Measurements from ENCODE around the gene ATP2B2.

- no peak for TF ChIP-seq EZH2 (IDR thresholded peaks at IDR 0.05; ENCODE audit: borderline replicate concordance, insufficient read depth, low read depth, low read length, poor library complexity, severe bottlenecking)
- TF ChIP-seq CTCF (IDR thresholded peaks at IDR 0.05), result no peak
Measured at GRCh38 chr3:10453431-10454163, 51.8 kb downstream of the ATP2B2 start.

Measured in B cell (primary cell).